ENCODE results near the gene NCKAP5.

Gene NCKAP5

GRCh38 chr2:133200684-133201421 is 367.4 kb downstream of the NCKAP5 start:
- no peak overlapping the region for H3K4me3 Mint-ChIP-seq
- intact Hi-C loops (cut with micrococcal nuclease): no loop called here
- H3K36me3 Mint-ChIP-seq (ENCODE audit: low read depth): no peaks in the 10 kb centered on the region
- H3K27ac Mint-ChIP-seq: no peak overlapping the region
- H3K9me3 Mint-ChIP-seq: peaks cover 13% of the 10 kb centered on the region
- H3K27me3 Mint-ChIP-seq: no peaks in the 10 kb centered on the region
- H3K4me1 Mint-ChIP-seq (ENCODE audit: low read depth): no peaks in the 10 kb centered on the region

GRCh38 chr2:133198678-133199077 is 369.6 kb downstream of the NCKAP5 start:
- no peaks in the 10 kb centered on the region for H3K4me1 Mint-ChIP-seq (ENCODE audit: low read depth)
- intact Hi-C loops (cut with micrococcal nuclease): no loop called here
- H3K36me3 Mint-ChIP-seq (ENCODE audit: low read depth): no peaks in the 10 kb centered on the region
- no peaks in the 10 kb centered on the region for H3K27me3 Mint-ChIP-seq
- no peak overlapping the region for H3K4me3 Mint-ChIP-seq
- H3K9me3 Mint-ChIP-seq: peaks cover 15% of the 10 kb centered on the region
- no peak overlapping the region for H3K27ac Mint-ChIP-seq

- no peak overlapping the region for H3K4me3 Mint-ChIP-seq
- H3K36me3 Mint-ChIP-seq (ENCODE audit: low read depth): no peaks in the 10 kb centered on the region
- intact Hi-C loops (cut with micrococcal nuclease): no loop called here
- H3K27ac Mint-ChIP-seq: no peak overlapping the region
- H3K4me1 Mint-ChIP-seq (ENCODE audit: low read depth): no peaks in the 10 kb centered on the region
- peaks cover 15% of the 10 kb centered on the region for H3K9me3 Mint-ChIP-seq
- H3K27me3 Mint-ChIP-seq: no peaks in the 10 kb centered on the region
These were observed 371.1 kb downstream of the NCKAP5 start for GRCh38 chr2:133197156-133197555.

GRCh38 chr2:133194777-133195335 is 373.4 kb downstream of the NCKAP5 start:
- intact Hi-C loops (cut with micrococcal nuclease): no loop called here
- peaks cover 24% of the 10 kb centered on the region for H3K9me3 Mint-ChIP-seq

GRCh38 chr2:133194362-133194655 is 374.0 kb downstream of the NCKAP5 start:
- Mint-ChIP-seq H3K36me3 (ENCODE audit: low read depth) (no peaks in the 10 kb centered on the region), H3K27me3 (no peaks in the 10 kb centered on the region), H3K27ac (no peak overlapping the region), H3K4me3 (no peak overlapping the region), H3K9me3 (peaks cover 24% of the 10 kb centered on the region), H3K4me1 (ENCODE audit: low read depth) (no peaks in the 10 kb centered on the region)
- intact Hi-C loops (cut with micrococcal nuclease): no loop called here

More at GRCh38 chr2:133194777-133195335, 373.4 kb downstream of the NCKAP5 start:
- Mint-ChIP-seq H3K36me3 (ENCODE audit: low read depth) (no peaks in the 10 kb centered on the region), H3K4me3 (no peak overlapping the region), H3K4me1 (ENCODE audit: low read depth) (no peaks in the 10 kb centered on the region), H3K27me3 (no peaks in the 10 kb centered on the region), H3K27ac (no peak overlapping the region)

GRCh38 chr2:133193544-133194361 is 374.5 kb downstream of the NCKAP5 start:
- H3K27ac Mint-ChIP-seq: no peak overlapping the region
- H3K4me3 Mint-ChIP-seq: no peak overlapping the region
- H3K4me1 Mint-ChIP-seq (ENCODE audit: low read depth): no peaks in the 10 kb centered on the region
- intact Hi-C loops (cut with micrococcal nuclease): no loop called here
- no peaks in the 10 kb centered on the region for H3K27me3 Mint-ChIP-seq
- H3K36me3 Mint-ChIP-seq (ENCODE audit: low read depth): no peaks in the 10 kb centered on the region
- peaks cover 25% of the 10 kb centered on the region for H3K9me3 Mint-ChIP-seq

GRCh38 chr2:133192028-133192427 is 376.2 kb downstream of the NCKAP5 start:
- intact Hi-C loops (cut with micrococcal nuclease): no loop called here

GRCh38 chr2:133177196-133177595 is 391.1 kb downstream of the NCKAP5 start:
- H3K36me3 Mint-ChIP-seq (ENCODE audit: low read depth): no peaks in the 10 kb centered on the region
- no peaks in the 10 kb centered on the region for H3K4me1 Mint-ChIP-seq (ENCODE audit: low read depth)
- no peak overlapping the region for H3K4me3 Mint-ChIP-seq
- no peaks in the 10 kb centered on the region for H3K27me3 Mint-ChIP-seq
- H3K27ac Mint-ChIP-seq: no peak overlapping the region
- H3K9me3 Mint-ChIP-seq: no peaks in the 10 kb centered on the region
- intact Hi-C loops (cut with micrococcal nuclease): no loop called here

More at GRCh38 chr2:133192028-133192427, 376.2 kb downstream of the NCKAP5 start:
- Mint-ChIP-seq H3K9me3 (peaks cover 32% of the 10 kb centered on the region), H3K4me3 (no peak overlapping the region), H3K27ac (no peak overlapping the region), H3K36me3 (ENCODE audit: low read depth) (no peaks in the 10 kb centered on the region), H3K4me1 (ENCODE audit: low read depth) (no peaks in the 10 kb centered on the region), H3K27me3 (no peaks in the 10 kb centered on the region)

GRCh38 chr2:133175926-133176325 is 392.3 kb downstream of the NCKAP5 start:
- Mint-ChIP-seq H3K36me3 (ENCODE audit: low read depth) (no peaks in the 10 kb centered on the region), H3K27me3 (no peaks in the 10 kb centered on the region), H3K27ac (no peak overlapping the region), H3K4me3 (no peak overlapping the region), H3K9me3 (no peaks in the 10 kb centered on the region), H3K4me1 (ENCODE audit: low read depth) (no peaks in the 10 kb centered on the region)
- intact Hi-C loops (cut with micrococcal nuclease): no loop called here

GRCh38 chr2:133173224-133173623 is 395.0 kb downstream of the NCKAP5 start:
- Mint-ChIP-seq H3K4me1 (ENCODE audit: low read depth) (no peaks in the 10 kb centered on the region), H3K27me3 (no peaks in the 10 kb centered on the region), H3K4me3 (no peak overlapping the region), H3K9me3 (no peaks in the 10 kb centered on the region), H3K36me3 (ENCODE audit: low read depth) (no peaks in the 10 kb centered on the region), H3K27ac (no peak overlapping the region)
- intact Hi-C loops (cut with micrococcal nuclease): loop anchor here (5.0 kb wide), 1 partner anchor 906 kb away; no protein-coding TSS in a partner anchor

GRCh38 chr2:133171393-133172004 is 396.8 kb downstream of the NCKAP5 start:
- H3K27ac Mint-ChIP-seq: no peak overlapping the region
- H3K36me3 Mint-ChIP-seq (ENCODE audit: low read depth): no peaks in the 10 kb centered on the region
- H3K4me3 Mint-ChIP-seq: no peak overlapping the region
- no peaks in the 10 kb centered on the region for H3K9me3 Mint-ChIP-seq
- H3K4me1 Mint-ChIP-seq (ENCODE audit: low read depth): no peaks in the 10 kb centered on the region
- no peaks in the 10 kb centered on the region for H3K27me3 Mint-ChIP-seq
- intact Hi-C loops (cut with micrococcal nuclease): loop anchor here (1.0 to 5.0 kb wide), 2 partner anchors 624 to 904 kb away; no protein-coding TSS in a partner anchor

- Mint-ChIP-seq H3K27me3 (no peaks in the 10 kb centered on the region), H3K27ac (no peak overlapping the region), H3K36me3 (ENCODE audit: low read depth) (no peaks in the 10 kb centered on the region), H3K4me1 (ENCODE audit: low read depth) (no peaks in the 10 kb centered on the region), H3K4me3 (no peak overlapping the region), H3K9me3 (no peaks in the 10 kb centered on the region)
- intact Hi-C loops (cut with micrococcal nuclease): no loop called here
These were observed 398.9 kb downstream of the NCKAP5 start for GRCh38 chr2:133169274-133169912.

GRCh38 chr2:133167990-133168389 is 400.3 kb downstream of the NCKAP5 start:
- H3K27ac Mint-ChIP-seq: no peak overlapping the region
- no peaks in the 10 kb centered on the region for H3K36me3 Mint-ChIP-seq (ENCODE audit: low read depth)
- no peak overlapping the region for H3K4me3 Mint-ChIP-seq
- H3K27me3 Mint-ChIP-seq: no peaks in the 10 kb centered on the region
- no peaks in the 10 kb centered on the region for H3K4me1 Mint-ChIP-seq (ENCODE audit: low read depth)
- no peaks in the 10 kb centered on the region for H3K9me3 Mint-ChIP-seq
- intact Hi-C loops (cut with micrococcal nuclease): no loop called here

Measured in dendritic cell treated with granulocyte-macrophage colony-stimulating factor and Interleukin-4, amounts not matched to agents 40 ng/mL and 50 ng/mL, for 4 days (primary cell).